ENCODE data around the gene EMC6. TPM values are rescaled to one million over a fixed set of nuclear protein-coding genes. Genes with fewer than 3 reads are reported as not detected.

EMC6 gene
- total and polyA plus RNA-seq, 2 of the 13 experiments (the other 11 are each of a cell fraction or from before 2014, with no cell fraction given) = 45.1 to 47.7 TPM

DNA sequence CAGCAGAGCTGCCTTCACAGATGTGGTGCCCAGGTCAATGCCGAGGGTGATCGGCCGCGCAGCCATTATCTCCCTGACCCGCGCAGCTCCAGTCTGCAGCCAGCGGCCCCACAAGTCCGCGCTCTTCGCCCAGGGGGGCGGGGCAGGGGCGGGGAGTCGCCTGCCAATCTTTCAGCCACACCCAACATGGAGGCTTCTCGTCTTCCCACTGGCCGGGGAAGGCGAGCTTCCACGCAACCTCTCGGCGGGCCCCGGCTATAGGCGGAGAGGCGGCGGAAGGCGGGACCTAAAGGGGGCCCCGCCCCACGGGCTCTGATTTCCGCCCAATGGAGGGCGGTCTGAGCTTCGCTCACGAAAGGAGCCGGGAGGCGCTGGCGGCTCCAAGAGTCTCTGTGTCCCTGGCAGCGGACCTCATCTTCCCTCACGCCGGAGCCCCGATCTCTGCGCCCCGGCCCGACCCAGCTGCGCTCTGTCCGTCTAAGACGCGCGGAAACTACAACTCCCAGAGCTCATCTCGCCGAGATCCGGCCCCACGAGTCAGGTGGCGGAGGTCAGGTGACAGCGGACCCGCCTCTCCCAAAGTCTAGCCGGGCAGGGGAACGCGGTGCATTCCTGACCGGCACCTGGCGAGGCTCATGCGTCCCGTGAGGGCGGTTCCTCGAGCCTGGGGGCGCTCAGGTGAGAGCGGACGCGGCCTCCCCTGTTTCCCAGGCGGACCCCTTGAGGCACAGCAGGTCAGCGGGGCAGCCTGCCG, 32.3 kb upstream of the EMC6 start, which contains the start of the genes CTNS and SHPK (continued):
- TF ChIP-seq ZNF674 (CRISPR knock-in tag; IDR thresholded peaks at IDR 0.05; ENCODE audit: low read depth) (no peak), SRSF9 (IDR thresholded peaks at IDR 0.05; ENCODE audit: borderline replicate concordance, insufficient read depth, low read depth, low read length, poor library complexity, severe bottlenecking) (no peak), ATF3 (CRISPR knock-in tag; IDR thresholded peaks at IDR 0.05) (no peak), YEATS2 (CRISPR knock-in tag; IDR thresholded peaks at IDR 0.05; ENCODE audit: borderline replicate concordance) (peak; percentile 36), XRCC5 (optimal IDR thresholded peaks at IDR 0.05; ENCODE audit: low read length) (no peak), PATZ1 (CRISPR knock-in tag; IDR thresholded peaks at IDR 0.05) (peak; percentile 21; the same call in 1 of the 2 replicates), ZBTB46 (CRISPR knock-in tag; IDR thresholded peaks at IDR 0.05; ENCODE audit: borderline replicate concordance) (no peak), ZNF740 (CRISPR knock-in tag; IDR thresholded peaks at IDR 0.05) (no peak), TIGD3 (CRISPR knock-in tag; IDR thresholded peaks at IDR 0.05; ENCODE audit: borderline replicate concordance) (no peak), GTF3A (CRISPR knock-in tag; conservative IDR thresholded peaks at IDR 0.05) (no peak), ZNF253 (CRISPR knock-in tag; IDR thresholded peaks at IDR 0.05; ENCODE audit: borderline replicate concordance) (peak; percentile 89; the same call in 1 of the 2 replicates), THAP7 (CRISPR knock-in tag; IDR thresholded peaks at IDR 0.05) (peak; percentile 92; the same call in 1 of the 2 replicates)
- TF ChIP-seq, protein P1, sequence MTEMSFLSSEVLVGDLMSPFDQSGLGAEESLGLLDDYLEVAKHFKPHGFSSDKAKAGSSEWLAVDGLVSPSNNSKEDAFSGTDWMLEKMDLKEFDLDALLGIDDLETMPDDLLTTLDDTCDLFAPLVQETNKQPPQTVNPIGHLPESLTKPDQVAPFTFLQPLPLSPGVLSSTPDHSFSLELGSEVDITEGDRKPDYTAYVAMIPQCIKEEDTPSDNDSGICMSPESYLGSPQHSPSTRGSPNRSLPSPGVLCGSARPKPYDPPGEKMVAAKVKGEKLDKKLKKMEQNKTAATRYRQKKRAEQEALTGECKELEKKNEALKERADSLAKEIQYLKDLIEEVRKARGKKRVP (CRISPR knock-in tag; IDR thresholded peaks at IDR 0.05) = peak in 1 of 2 experiments; percentile 60; a peak in 2 of 4 replicates
- TF ChIP-seq, protein P2, sequence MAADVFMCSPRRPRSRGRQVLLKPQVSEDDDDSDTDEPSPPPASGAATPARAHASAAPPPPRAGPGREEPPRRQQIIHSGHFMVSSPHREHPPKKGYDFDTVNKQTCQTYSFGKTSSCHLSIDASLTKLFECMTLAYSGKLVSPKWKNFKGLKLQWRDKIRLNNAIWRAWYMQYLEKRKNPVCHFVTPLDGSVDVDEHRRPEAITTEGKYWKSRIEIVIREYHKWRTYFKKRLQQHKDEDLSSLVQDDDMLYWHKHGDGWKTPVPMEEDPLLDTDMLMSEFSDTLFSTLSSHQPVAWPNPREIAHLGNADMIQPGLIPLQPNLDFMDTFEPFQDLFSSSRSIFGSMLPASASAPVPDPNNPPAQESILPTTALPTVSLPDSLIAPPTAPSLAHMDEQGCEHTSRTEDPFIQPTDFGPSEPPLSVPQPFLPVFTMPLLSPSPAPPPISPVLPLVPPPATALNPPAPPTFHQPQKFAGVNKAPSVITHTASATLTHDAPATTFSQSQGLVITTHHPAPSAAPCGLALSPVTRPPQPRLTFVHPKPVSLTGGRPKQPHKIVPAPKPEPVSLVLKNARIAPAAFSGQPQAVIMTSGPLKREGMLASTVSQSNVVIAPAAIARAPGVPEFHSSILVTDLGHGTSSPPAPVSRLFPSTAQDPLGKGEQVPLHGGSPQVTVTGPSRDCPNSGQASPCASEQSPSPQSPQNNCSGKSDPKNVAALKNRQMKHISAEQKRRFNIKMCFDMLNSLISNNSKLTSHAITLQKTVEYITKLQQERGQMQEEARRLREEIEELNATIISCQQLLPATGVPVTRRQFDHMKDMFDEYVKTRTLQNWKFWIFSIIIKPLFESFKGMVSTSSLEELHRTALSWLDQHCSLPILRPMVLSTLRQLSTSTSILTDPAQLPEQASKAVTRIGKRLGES (CRISPR knock-in tag; IDR thresholded peaks at IDR 0.05; ENCODE audit: borderline replicate concordance) = no peak

Measured in HepG2 (cell line).